Medulla oblongata (tissue), 1 donor: ENCODE results near the gene GPHA2.
A peak's percentile ranks its signal among the peaks of the same experiment; 100 is the strongest.

Experiments
- DNase-seq: peaks from one replicate; pipeline ENCODE4 v3.0.0-alpha.2; 2015; ENCODE audit errors: extremely low spot score

GPHA2 gene

DNA sequence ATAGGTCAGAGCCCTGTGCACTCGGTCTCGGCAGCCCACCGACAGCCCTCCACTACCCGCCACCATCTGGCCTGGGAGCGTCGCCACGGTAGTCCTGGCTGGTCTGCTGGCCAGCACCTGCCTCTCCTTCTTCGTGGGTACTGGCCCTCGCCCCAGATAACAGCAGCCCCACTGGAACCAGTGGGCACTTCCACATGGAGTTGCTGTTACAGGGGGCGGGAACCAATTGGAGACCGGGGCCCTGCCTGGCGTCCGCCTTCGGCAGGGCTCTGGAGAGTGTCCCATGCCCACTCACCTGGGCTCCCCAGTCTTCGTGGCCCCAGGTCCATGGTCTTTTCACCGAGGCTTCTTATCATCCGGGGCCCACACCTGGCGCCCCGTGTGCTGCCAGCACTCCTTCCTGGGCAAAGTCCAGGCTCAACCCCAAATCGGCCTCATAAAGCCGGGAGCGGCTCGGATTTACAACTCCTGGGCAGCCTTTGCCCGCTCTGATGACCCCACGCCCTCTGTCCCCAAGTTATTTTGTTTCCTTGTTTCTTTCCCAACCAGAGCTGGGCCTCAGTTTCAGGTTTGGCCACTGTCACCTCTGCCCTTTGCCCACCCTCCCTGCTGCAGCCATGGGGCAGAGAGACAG, 44.4 kb downstream of the GPHA2 start:
- no peak for DNase-seq

DNA sequence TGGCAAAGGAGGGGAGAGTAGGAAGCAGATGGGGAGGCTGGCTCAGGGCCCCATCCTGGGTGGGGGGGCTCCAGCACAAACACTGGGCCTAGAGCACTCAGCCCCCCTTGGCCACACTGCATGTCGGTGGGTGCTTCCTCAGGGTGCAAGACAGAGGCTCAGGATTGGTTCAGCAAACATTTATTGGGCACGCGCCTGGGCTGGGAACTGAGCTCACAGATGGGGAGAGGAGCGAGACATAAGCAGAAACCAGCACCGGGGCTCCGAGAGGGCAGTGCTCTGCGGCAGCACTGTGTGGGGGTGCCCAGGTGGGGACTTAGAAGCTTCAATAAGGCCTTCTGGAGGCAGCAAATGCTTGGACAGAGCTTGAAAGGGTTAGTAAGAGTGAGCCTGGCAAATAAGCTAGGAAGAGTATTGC, 45.2 kb downstream of the GPHA2 start:
- DNase-seq, result no peak

DNA sequence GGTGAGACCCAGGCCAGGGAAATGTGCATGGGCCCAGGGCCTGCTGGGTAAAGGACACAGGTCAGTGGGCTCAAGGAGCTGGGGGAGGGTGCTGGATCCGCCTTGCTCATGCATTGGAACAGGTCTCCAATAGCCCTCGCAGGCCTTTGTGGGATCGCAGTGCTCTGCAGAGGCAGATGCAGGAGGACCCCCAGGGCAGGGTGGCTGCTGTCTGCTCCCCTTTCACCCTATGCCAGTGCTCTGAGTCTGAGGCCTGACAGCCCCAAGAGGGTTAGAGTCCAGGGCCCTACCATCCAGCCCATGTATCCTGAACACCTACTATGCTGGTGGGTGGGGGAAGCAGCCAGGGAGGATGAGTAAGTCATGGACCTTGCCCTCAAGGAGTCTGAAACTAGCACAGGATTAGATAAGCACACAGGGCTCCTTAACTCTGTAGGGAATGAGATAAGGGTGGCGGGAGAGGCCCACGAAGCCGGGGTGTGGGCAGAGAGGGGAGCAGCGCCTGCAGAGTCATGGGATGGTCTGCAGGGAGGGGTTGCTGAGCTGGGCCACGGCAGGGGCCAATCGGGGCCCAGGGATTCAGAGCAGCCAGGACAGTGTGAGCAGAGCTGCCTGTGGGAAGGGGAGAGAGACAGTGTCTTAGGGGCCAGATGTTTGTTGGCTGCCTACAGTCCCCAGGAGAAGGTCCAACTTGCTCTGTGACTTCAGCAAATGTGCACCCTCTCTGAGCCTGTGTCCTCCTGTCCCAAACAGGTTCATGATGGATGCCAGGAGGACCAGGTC, 46.8 kb downstream of the GPHA2 start:
- DNase-seq, result no peak

DNA sequence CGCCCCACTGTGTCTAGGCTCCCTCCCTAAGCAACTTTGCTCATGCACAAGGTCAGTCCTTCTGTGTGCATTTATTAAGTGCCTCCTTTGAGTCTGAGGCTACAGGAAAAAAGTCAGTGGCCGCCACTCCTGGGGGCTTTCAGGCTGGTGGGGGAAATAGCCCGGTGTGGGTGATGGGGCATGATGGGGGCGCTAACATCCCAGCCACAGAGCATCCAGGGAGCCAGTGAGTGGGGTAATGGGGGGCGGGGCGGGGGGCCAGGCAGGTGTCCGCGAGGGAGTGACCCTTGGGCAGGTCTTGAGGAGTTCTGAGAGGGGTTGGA, 47.3 kb downstream of the GPHA2 start:
- DNase-seq, result no peak

DNA sequence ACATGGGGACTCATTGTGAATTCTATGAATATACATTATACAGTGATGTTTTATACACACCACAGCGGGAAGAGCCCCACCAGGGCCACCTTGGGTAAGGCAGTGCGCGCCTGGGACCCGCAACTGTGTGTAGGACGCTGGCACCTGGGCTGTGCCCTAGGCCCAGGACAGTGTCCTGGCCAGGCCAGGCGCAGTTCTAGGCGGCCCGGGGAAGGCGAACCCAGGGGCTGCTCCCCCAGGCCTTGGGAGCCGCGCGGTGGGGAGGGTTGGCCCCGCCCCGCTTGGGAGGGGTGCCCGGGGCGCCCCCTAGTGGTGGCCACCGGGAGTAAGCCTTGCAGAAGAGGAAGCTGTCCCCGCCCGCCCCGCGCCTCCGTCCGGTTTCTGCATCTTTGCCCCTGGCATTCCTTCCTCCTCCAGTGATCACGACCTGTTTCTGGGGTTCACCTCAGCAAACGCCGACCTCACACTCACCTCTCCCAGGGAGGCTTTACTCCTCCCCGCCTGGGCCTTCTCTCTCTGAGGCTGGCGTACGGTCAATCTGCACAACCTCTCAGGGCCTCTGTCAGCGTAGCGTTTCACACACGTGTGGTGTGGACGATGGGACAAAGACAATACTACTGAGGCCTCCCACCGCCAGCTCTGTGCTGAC, 47.8 kb downstream of the GPHA2 start:
- DNase-seq, result peak; percentile 74

DNA sequence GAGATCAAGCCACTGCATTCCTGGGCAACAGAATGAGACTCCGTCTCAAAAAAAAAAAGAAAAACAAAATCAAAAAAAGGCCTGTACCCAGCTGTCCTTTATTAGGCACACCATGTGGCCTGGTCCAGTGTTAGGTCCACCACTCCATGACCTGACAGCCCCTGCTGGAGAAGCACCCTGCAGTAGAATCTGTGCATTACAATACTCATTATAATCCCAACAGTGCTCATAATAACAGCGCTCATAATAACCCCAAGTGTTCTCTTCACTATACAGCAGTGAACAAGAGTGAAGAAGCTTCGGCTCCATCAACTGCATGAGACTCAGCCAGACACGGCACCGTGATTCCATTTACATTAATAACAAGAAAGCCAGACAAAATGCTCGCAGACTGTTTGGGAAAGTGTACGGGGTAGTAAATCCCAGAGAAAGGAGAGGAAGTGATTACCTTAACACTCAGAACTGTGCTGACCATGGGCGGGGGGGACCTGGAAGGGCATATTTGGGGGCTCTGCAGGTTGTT, 48.4 kb downstream of the GPHA2 start:
- DNase-seq, result no peak

DNA sequence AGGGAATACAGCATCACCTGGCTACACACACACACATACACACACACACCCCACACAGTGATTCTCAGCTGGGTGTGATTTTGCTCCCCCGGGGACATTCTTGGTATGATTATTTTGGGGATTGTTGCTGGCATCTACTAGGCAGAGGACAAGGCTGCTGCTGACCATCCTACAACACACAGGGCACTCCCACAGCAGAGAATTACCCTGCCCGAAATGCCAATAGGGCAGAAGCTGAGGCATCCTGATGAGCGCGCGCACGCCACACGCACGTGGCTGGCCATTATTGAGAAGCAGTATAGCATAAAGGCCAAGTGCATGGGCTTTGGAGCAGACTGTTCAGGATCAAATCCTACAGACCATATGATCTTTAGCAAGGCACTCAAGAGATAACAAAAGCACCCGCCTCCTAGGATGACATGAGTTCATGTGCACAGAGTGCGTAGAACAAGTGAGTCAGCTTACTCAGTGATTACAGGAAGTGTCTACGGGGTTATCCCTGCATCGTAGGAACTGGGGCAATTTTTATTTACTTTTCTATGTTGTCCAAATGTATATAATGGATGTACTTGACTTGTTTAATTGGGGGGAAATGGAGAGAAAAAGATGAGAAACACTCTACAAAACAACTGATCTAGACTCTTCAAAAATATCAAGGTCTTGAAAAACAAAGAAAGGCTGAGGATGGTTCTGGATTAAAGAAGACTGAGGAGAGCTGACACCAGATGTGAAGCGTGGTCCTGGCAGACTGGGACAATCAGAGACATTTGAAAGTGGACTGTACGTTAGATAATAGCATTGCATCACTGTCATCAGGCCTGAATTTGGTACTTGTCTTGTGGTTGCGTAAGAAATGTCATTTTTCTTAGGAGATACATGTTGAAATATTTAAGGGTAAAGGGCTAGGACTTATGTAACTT, 50.1 kb downstream of the GPHA2 start:
- DNase-seq, result no peak
